ENCODE data around the gene RASL12.

DNA sequence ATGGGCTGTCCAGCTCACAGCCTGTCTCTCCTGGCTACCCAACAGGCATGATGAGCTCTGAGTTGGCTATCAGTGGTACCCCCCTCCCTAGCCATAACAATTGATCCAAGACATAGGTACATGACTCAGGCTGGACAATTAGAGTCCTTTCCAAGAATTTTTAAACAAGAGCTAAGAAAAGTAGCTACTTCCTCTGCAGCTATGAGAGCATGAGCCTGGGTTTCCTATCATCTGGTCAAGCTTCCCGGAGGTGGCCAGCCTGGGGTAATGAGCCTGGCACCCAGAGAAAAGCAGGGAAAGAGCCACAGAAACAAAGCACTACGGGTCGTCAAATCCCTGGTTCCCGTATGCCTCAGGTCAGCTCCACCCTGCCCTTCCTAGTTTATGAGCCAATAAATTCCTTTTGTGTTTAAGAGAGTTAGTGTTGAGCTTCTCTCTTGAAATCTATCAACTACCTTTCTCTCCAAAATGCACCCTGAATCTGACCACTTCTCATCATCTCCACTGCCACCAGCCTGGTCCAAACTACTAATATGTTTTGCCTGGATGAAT, 24.9 kb downstream of the RASL12 start:
- TF ChIP-seq, protein P1, sequence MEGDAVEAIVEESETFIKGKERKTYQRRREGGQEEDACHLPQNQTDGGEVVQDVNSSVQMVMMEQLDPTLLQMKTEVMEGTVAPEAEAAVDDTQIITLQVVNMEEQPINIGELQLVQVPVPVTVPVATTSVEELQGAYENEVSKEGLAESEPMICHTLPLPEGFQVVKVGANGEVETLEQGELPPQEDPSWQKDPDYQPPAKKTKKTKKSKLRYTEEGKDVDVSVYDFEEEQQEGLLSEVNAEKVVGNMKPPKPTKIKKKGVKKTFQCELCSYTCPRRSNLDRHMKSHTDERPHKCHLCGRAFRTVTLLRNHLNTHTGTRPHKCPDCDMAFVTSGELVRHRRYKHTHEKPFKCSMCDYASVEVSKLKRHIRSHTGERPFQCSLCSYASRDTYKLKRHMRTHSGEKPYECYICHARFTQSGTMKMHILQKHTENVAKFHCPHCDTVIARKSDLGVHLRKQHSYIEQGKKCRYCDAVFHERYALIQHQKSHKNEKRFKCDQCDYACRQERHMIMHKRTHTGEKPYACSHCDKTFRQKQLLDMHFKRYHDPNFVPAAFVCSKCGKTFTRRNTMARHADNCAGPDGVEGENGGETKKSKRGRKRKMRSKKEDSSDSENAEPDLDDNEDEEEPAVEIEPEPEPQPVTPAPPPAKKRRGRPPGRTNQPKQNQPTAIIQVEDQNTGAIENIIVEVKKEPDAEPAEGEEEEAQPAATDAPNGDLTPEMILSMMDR (conservative IDR thresholded peaks at IDR 0.05; ENCODE audit: low read length): no peak
- TF ChIP-seq EZH2phosphoT487 (IDR thresholded peaks at IDR 0.05; ENCODE audit: borderline replicate concordance): no peak

Data from Loucy (cell line).